H9 (cell line): ENCODE results near the gene CALHM3. TPM values are rescaled to one million over a fixed set of nuclear protein-coding genes. Genes with fewer than 3 reads are reported as not detected.

Experiments used
- DNase-seq: peaks from one replicate; pipeline ENCODE4 v3.0.0-alpha.2; 2017
- H2AFZ ChIP-seq: one replicate; pipeline ENCODE4 v1.6.1; 2013; ENCODE audit warnings: mild to moderate bottlenecking, low read length, control low read depth, moderate library complexity
- H2AK5ac ChIP-seq: 2 replicates; pipeline ENCODE4 v1.6.1; 2013; ENCODE audit warnings: low read length, control low read depth, mixed read lengths; ENCODE audit not compliant: insufficient read length
- H2BK120ac ChIP-seq: one replicate; pipeline ENCODE4 v1.6.1; 2013; ENCODE audit warnings: low read depth, mild to moderate bottlenecking, low read length, control low read depth, inconsistent platforms; ENCODE audit not compliant: poor library complexity, severe bottlenecking
- H2BK12ac ChIP-seq: 2 replicates; pipeline ENCODE4 v1.6.1; 2013; ENCODE audit warnings: low read length, control low read depth, mixed read lengths, low read depth; ENCODE audit not compliant: insufficient read length
- H2BK15ac ChIP-seq: 2 replicates; pipeline ENCODE4 v1.6.1; 2013; ENCODE audit warnings: low read depth, low read length, control low read depth
- H2BK20ac ChIP-seq: one replicate; pipeline ENCODE4 v1.6.1; 2013; ENCODE audit warnings: low read depth, mild to moderate bottlenecking, low read length, control low read depth, inconsistent platforms; ENCODE audit not compliant: poor library complexity, severe bottlenecking
- H2BK5ac ChIP-seq: 2 replicates; pipeline ENCODE4 v1.6.1; 2013; ENCODE audit warnings: low read length, control low read depth, mixed read lengths; ENCODE audit not compliant: insufficient read length
- H3K14ac ChIP-seq: 2 replicates; pipeline ENCODE4 v1.6.1; 2013; ENCODE audit warnings: low read length, control low read depth; ENCODE audit not compliant: insufficient read depth
- H3K18ac ChIP-seq: 2 replicates; pipeline ENCODE4 v1.6.1; 2013; ENCODE audit warnings: low read depth, mild to moderate bottlenecking, mixed read lengths, low read length, control low read depth; ENCODE audit not compliant: insufficient read length
- H3K23ac ChIP-seq: 2 replicates; pipeline ENCODE4 v1.6.1; 2013; ENCODE audit warnings: low read length, control low read depth, mixed read lengths, low read depth; ENCODE audit not compliant: insufficient read length
- H3K23me2 ChIP-seq: 2 replicates; pipeline ENCODE4 v1.6.1; 2013; ENCODE audit warnings: low read depth, mild to moderate bottlenecking, mixed read lengths, low read length, control low read depth; ENCODE audit not compliant: insufficient read length, poor library complexity, severe bottlenecking
- H3K27ac ChIP-seq: 2 replicates; pipeline ENCODE4 v1.5.1; 2013; ENCODE audit warnings: low read length, control low read depth, mixed read lengths, low read depth; ENCODE audit not compliant: insufficient read length
- H3K27me3 ChIP-seq: 2 replicates; pipeline ENCODE4 v1.6.1; 2013; ENCODE audit warnings: low read length, control low read depth, inconsistent platforms; ENCODE audit not compliant: insufficient read depth
- H3K4ac ChIP-seq: 2 replicates; pipeline ENCODE4 v1.6.1; 2013; ENCODE audit warnings: low read depth, mild to moderate bottlenecking, control low read depth, inconsistent platforms, low read length, moderate library complexity
- H3K4me1 ChIP-seq: 2 replicates; pipeline ENCODE4 v1.6.1; 2013; ENCODE audit warnings: low read length, control low read depth, inconsistent platforms; ENCODE audit not compliant: insufficient read depth
- H3K4me2 ChIP-seq: 2 replicates; pipeline ENCODE4 v1.6.1; 2013; ENCODE audit warnings: low read length, control low read depth, mixed read lengths; ENCODE audit not compliant: insufficient read length, insufficient read depth
- H3K56ac ChIP-seq: 2 replicates; pipeline ENCODE4 v1.6.1; 2013; ENCODE audit warnings: low read depth, mild to moderate bottlenecking, mixed read lengths, low read length, control low read depth; ENCODE audit not compliant: insufficient read length
- H3K79me1 ChIP-seq: 2 replicates; pipeline ENCODE4 v1.6.1; 2013; ENCODE audit warnings: low read depth, mild to moderate bottlenecking, moderate library complexity, low read length, control low read depth, inconsistent platforms; ENCODE audit not compliant: insufficient read depth, poor library complexity, severe bottlenecking
- H3K79me2 ChIP-seq: 2 replicates; pipeline ENCODE4 v1.6.1; 2013; ENCODE audit warnings: low read length, control low read depth, inconsistent platforms; ENCODE audit not compliant: insufficient read depth
- H3K9ac ChIP-seq: 2 replicates; pipeline ENCODE4 v1.6.1; 2013; ENCODE audit warnings: low read length, control low read depth, mixed read lengths; ENCODE audit not compliant: insufficient read length; ENCODE audit errors: extremely low read depth
- H3K9me3 ChIP-seq: one replicate; pipeline ENCODE4 v1.6.1; 2013; ENCODE audit warnings: low read depth, low read length, inconsistent platforms; ENCODE audit not compliant: control insufficient read depth
- H3T11ph ChIP-seq: one replicate; pipeline ENCODE4 v1.6.1; 2013; ENCODE audit warnings: mild to moderate bottlenecking, low read length, control low read depth, inconsistent platforms
- H4K20me1 ChIP-seq: one replicate; pipeline ENCODE4 v1.6.1; 2013; ENCODE audit not compliant: control insufficient read depth, insufficient read length, insufficient read depth
- H4K5ac ChIP-seq: 2 replicates; pipeline ENCODE4 v1.6.1; 2013; ENCODE audit warnings: low read depth, mild to moderate bottlenecking, mixed read lengths, low read length, control low read depth; ENCODE audit not compliant: insufficient read length
- H4K8ac ChIP-seq: replicated peaks from 2 replicates; pipeline ENCODE4 v1.6.1; 2013; ENCODE audit warnings: low read length, control low read depth, mixed read lengths, low read depth; ENCODE audit not compliant: insufficient read length
- H4K91ac ChIP-seq: 2 replicates; pipeline ENCODE4 v1.6.1; 2013; ENCODE audit warnings: low read depth, mild to moderate bottlenecking, moderate library complexity, mixed read lengths, low read length, control low read depth; ENCODE audit not compliant: insufficient read length
- H3K27ac Mint-ChIP-seq, 3 experiments: 2 replicates in 2 of 3; 3 replicates in 1 of 3; pipeline ENCODE4 v1.8.0; 2020 to 2021; ENCODE audit warnings: mixed read lengths in 3 of 3, mild to moderate bottlenecking in 1 of 3, moderate library complexity in 1 of 3
- H3K27me3 Mint-ChIP-seq: 2 replicates; pipeline ENCODE4 v1.8.0; 2021; ENCODE audit warnings: low read depth, mild to moderate bottlenecking, moderate library complexity, mixed read lengths
- H3K36me3 Mint-ChIP-seq, 3 experiments: 2 replicates in 2 of 3; 3 replicates in 1 of 3; pipeline ENCODE4 v1.8.0; 2020 to 2021; ENCODE audit warnings: low read depth in 3 of 3, mixed read lengths in 3 of 3; ENCODE audit not compliant: insufficient read depth in 1 of 3
- H3K4me1 Mint-ChIP-seq, 2 experiments: 2 replicates each; pipeline ENCODE4 v1.8.0; 2020; ENCODE audit warnings: mixed read lengths in 2 of 2
- H3K4me3 Mint-ChIP-seq, 2 experiments: 2 replicates in 1 of 2; 3 replicates in 1 of 2; pipeline ENCODE4 v1.8.0; 2020 to 2021; ENCODE audit warnings: mild to moderate bottlenecking in 2 of 2, mixed read lengths in 2 of 2, moderate library complexity in 1 of 2
- H3K9me3 Mint-ChIP-seq, 2 experiments: 2 replicates in 1 of 2; 3 replicates in 1 of 2; pipeline ENCODE4 v1.8.0; 2020; ENCODE audit warnings: mild to moderate bottlenecking in 2 of 2, mixed read lengths in 2 of 2, moderate library complexity in 1 of 2
- WGBS: extraction: QIAGEN DNeasy Blood & Tissue Kit; methylation state at CpG from one replicate; pipeline ENCODE4 v1.1.7; 2013; ENCODE audit warnings: missing lambda C conversion rate, low lambda C conversion rate, mixed read lengths; ENCODE audit not compliant: insufficient read length; ENCODE audit errors: extremely low coverage; 5-methylcytosine and 5-hydroxymethylcytosine counted together
- total RNA-seq: library from RNA; stranded (reverse); gene quantifications from 2 replicates; pipeline ENCODE4 v1.2.1, GENCODE V29; 2021
- TF ChIP-seq, protein P1 (sequence below): fragments of 200-600 bp; sonication (generic); conservative IDR thresholded peaks from 3 replicates; pipeline ENCODE4 v1.8.0; 2021; ENCODE audit warnings: antibody characterized with exemption, mild to moderate bottlenecking

The CALHM3 gene
- total RNA-seq, 1 experiment from 2014 or later = not detected

GRCh38 chr10:103456074-103456660 lies 22.9 kb downstream of the CALHM3 start:
- no peak overlapping the region for H3K4ac ChIP-seq
- H4K20me1 ChIP-seq = no peaks in the 10 kb centered on the region
- no peak overlapping the region for H3K23ac ChIP-seq
- no peak overlapping the region for H2BK12ac ChIP-seq
- no peak overlapping the region for H4K8ac ChIP-seq
- H3K79me2 ChIP-seq = no peaks in the 10 kb centered on the region
- no peak overlapping the region for H4K5ac ChIP-seq
- no peak overlapping the region for H3K18ac ChIP-seq
- H2AK5ac ChIP-seq = no peak overlapping the region
- H2BK20ac ChIP-seq = no peak overlapping the region
- H3K27me3 ChIP-seq = no peaks in the 10 kb centered on the region
- H2BK15ac ChIP-seq = no peak overlapping the region
- H2AFZ ChIP-seq = no peak overlapping the region
- H3K27me3 Mint-ChIP-seq = no peaks in the 10 kb centered on the region; the same call in 1 of the 2 replicates
- no peak overlapping the region for H4K91ac ChIP-seq
- no peak overlapping the region for H3K14ac ChIP-seq
- no CpG with 5 or more reads among the region's 9 CpGs for WGBS
- no peak overlapping the region for H3K27ac ChIP-seq
- H2BK120ac ChIP-seq = no peak overlapping the region
- H3K36me3 Mint-ChIP-seq = no peaks in the 10 kb centered on the region
- H3K4me1 Mint-ChIP-seq = peaks cover 4 to 16% of the 10 kb centered on the region in 2 experiments
- no peaks in the 10 kb centered on the region for H3K9me3 ChIP-seq
- TF ChIP-seq, protein P1, sequence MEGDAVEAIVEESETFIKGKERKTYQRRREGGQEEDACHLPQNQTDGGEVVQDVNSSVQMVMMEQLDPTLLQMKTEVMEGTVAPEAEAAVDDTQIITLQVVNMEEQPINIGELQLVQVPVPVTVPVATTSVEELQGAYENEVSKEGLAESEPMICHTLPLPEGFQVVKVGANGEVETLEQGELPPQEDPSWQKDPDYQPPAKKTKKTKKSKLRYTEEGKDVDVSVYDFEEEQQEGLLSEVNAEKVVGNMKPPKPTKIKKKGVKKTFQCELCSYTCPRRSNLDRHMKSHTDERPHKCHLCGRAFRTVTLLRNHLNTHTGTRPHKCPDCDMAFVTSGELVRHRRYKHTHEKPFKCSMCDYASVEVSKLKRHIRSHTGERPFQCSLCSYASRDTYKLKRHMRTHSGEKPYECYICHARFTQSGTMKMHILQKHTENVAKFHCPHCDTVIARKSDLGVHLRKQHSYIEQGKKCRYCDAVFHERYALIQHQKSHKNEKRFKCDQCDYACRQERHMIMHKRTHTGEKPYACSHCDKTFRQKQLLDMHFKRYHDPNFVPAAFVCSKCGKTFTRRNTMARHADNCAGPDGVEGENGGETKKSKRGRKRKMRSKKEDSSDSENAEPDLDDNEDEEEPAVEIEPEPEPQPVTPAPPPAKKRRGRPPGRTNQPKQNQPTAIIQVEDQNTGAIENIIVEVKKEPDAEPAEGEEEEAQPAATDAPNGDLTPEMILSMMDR = no peak
- H3T11ph ChIP-seq = no peak overlapping the region
- DNase-seq = no peak
- H3K27ac Mint-ChIP-seq = peak overlapping the region in 1 of 3 experiments; percentile 73; a peak in 1 of 7 replicates
- no peak overlapping the region for H3K56ac ChIP-seq
- no peak overlapping the region for H3K9ac ChIP-seq
- H3K4me3 Mint-ChIP-seq = no peak overlapping the region
- H3K23me2 ChIP-seq = no peaks in the 10 kb centered on the region
- no peaks in the 10 kb centered on the region for H3K9me3 Mint-ChIP-seq
- H3K4me2 ChIP-seq = no peak overlapping the region
- H3K79me1 ChIP-seq = no peaks in the 10 kb centered on the region
- no peak overlapping the region for H2BK5ac ChIP-seq
- no peaks in the 10 kb centered on the region; the same call in 1 of the 2 replicates for H3K4me1 ChIP-seq
